ENCODE data around the gene PCSK6. TPM values are rescaled to one million over a fixed set of nuclear protein-coding genes. Genes with fewer than 3 reads are reported as not detected.
"Not testable (repeated sequence)": the region's sequence is repeated elsewhere in the genome, so short reads cannot be mapped to it uniquely, and the experiment has no call there.

PCSK6 gene
- polyA plus RNA-seq, 12 donors = 7.7 to 28.6 (median 10.9) TPM; not detected in 1

- no peak for DNase-seq
Measured at GRCh38 chr15:101362359-101362758, 127.1 kb downstream of the PCSK6 start.

- no peak for DNase-seq
Measured at GRCh38 chr15:101361418-101361817, 128.1 kb downstream of the PCSK6 start.

- no peak for DNase-seq
Measured at GRCh38 chr15:101359365-101359947, 130.1 kb downstream of the PCSK6 start.

- DNase-seq = no peak
Measured at GRCh38 chr15:101358895-101359294, 130.6 kb downstream of the PCSK6 start.

- no peak for DNase-seq
Measured at GRCh38 chr15:101357885-101358284, 131.6 kb downstream of the PCSK6 start.

- no peak for DNase-seq
Measured at GRCh38 chr15:101357333-101357732, 132.2 kb downstream of the PCSK6 start.

- DNase-seq = not testable (repeated sequence)
Measured at GRCh38 chr15:101356512-101357172, 132.9 kb downstream of the PCSK6 start.

GRCh38 chr15:101355678-101356464 is 133.6 kb downstream of the PCSK6 start:
- no peak for DNase-seq

GRCh38 chr15:101354891-101355623 is 134.4 kb downstream of the PCSK6 start:
- DNase-seq = no peak

GRCh38 chr15:101353240-101353639 is 136.3 kb downstream of the PCSK6 start:
- no peak for DNase-seq

- no peak for DNase-seq
Measured at GRCh38 chr15:101351736-101352135, 137.8 kb downstream of the PCSK6 start.

GRCh38 chr15:101349047-101349951 is 140.2 kb downstream of the PCSK6 start:
- no peak for DNase-seq

GRCh38 chr15:101348643-101349042 is 140.9 kb downstream of the PCSK6 start:
- DNase-seq = peak; percentile 23

- no peak for DNase-seq
Measured at GRCh38 chr15:101348015-101348414, 141.5 kb downstream of the PCSK6 start.

GRCh38 chr15:101347454-101347853 is 142.1 kb downstream of the PCSK6 start:
- DNase-seq = no peak

- DNase-seq = no peak
Measured at GRCh38 chr15:101346928-101347327, 142.6 kb downstream of the PCSK6 start.

GRCh38 chr15:101342056-101342455 is 147.5 kb downstream of the PCSK6 start:
- no peak for DNase-seq

GRCh38 chr15:101338502-101339057 is 150.9 kb downstream of the PCSK6 start:
- no peak for DNase-seq

GRCh38 chr15:101337976-101338375 is 151.5 kb downstream of the PCSK6 start:
- no peak for DNase-seq

GRCh38 chr15:101333907-101334789 is 155.4 kb downstream of the PCSK6 start:
- not testable (repeated sequence) for DNase-seq

Measured in muscle of arm (tissue), 12 donors.